ENCODE results near the gene FZD7.
A peak's percentile ranks its signal among the peaks of the same experiment; 100 is the strongest.

- TF ChIP-seq CTCF (IDR thresholded peaks at IDR 0.05): peak; percentile 51
- no peak for TF ChIP-seq EZH2 (IDR thresholded peaks at IDR 0.05)
- TF ChIP-seq EZH2phosphoT487 (IDR thresholded peaks at IDR 0.05): no peak
These were observed 26.6 kb downstream of the FZD7 start for GRCh38 chr2:202060218-202060617.

Measured in neural progenitor cell (in vitro differentiated cells).